ENCODE data around the gene TRMT11. TPM values are rescaled to one million over a fixed set of nuclear protein-coding genes. Genes with fewer than 3 reads are reported as not detected.
A peak's percentile ranks its signal among the peaks of the same experiment; 100 is the strongest.
"Not testable (repeated sequence)": the region's sequence is repeated elsewhere in the genome, so short reads cannot be mapped to it uniquely, and the experiment has no call there.

The TRMT11 gene
- total RNA-seq, 1 donor from 2014 or later = 27.9 TPM

- Mint-ChIP-seq H3K4me1 (ENCODE audit: low read depth) (peaks cover 1% of the 10 kb centered on the region), H3K27me3 (ENCODE audit: insufficient read depth) (no peaks in the 10 kb centered on the region), H3K9me3 (no peaks in the 10 kb centered on the region), H3K27ac (no peak overlapping the region), H3K36me3 (ENCODE audit: low read depth) (no peaks in the 10 kb centered on the region), H3K4me3 (no peak overlapping the region)
- intact Hi-C loops (cut with micrococcal nuclease) = no loop called here
- no peak for DNase-seq (ENCODE audit: low spot score)
Measured at GRCh38 chr6:125961117-125961516, 25.2 kb upstream of the TRMT11 start.

- no peak overlapping the region for H3K4me3 Mint-ChIP-seq
- intact Hi-C loops (cut with micrococcal nuclease) = no loop called here
- H3K4me1 Mint-ChIP-seq (ENCODE audit: low read depth) = no peaks in the 10 kb centered on the region
- H3K36me3 Mint-ChIP-seq (ENCODE audit: low read depth) = peaks cover 2% of the 10 kb centered on the region
- no peak overlapping the region for H3K27ac Mint-ChIP-seq
- H3K27me3 Mint-ChIP-seq (ENCODE audit: insufficient read depth) = no peaks in the 10 kb centered on the region
- DNase-seq (ENCODE audit: low spot score) = no peak
- no peaks in the 10 kb centered on the region for H3K9me3 Mint-ChIP-seq
Measured at GRCh38 chr6:125962900-125963497, 23.3 kb upstream of the TRMT11 start.

GRCh38 chr6:125963817-125964216, 22.5 kb upstream of the TRMT11 start:
- DNase-seq (ENCODE audit: low spot score) = no peak
- intact Hi-C loops (cut with micrococcal nuclease) = no loop called here
- no peaks in the 10 kb centered on the region for H3K27me3 Mint-ChIP-seq (ENCODE audit: insufficient read depth)
- H3K27ac Mint-ChIP-seq = no peak overlapping the region
- H3K9me3 Mint-ChIP-seq = no peaks in the 10 kb centered on the region
- peaks cover 7% of the 10 kb centered on the region for H3K36me3 Mint-ChIP-seq (ENCODE audit: low read depth)
- H3K4me3 Mint-ChIP-seq = no peak overlapping the region
- no peaks in the 10 kb centered on the region for H3K4me1 Mint-ChIP-seq (ENCODE audit: low read depth)

GRCh38 chr6:125966569-125966968, 19.8 kb upstream of the TRMT11 start:
- no peaks in the 10 kb centered on the region for H3K27me3 Mint-ChIP-seq (ENCODE audit: insufficient read depth)
- H3K36me3 Mint-ChIP-seq (ENCODE audit: low read depth) = peaks cover 8% of the 10 kb centered on the region
- no peaks in the 10 kb centered on the region for H3K4me1 Mint-ChIP-seq (ENCODE audit: low read depth)
- DNase-seq (ENCODE audit: low spot score) = no peak
- H3K4me3 Mint-ChIP-seq = no peak overlapping the region
- intact Hi-C loops (cut with micrococcal nuclease) = no loop called here
- no peak overlapping the region for H3K27ac Mint-ChIP-seq
- H3K9me3 Mint-ChIP-seq = no peaks in the 10 kb centered on the region

- intact Hi-C loops (cut with micrococcal nuclease) = no loop called here
- Mint-ChIP-seq H3K9me3 (no peaks in the 10 kb centered on the region), H3K4me3 (no peak overlapping the region), H3K27ac (no peak overlapping the region), H3K27me3 (ENCODE audit: insufficient read depth) (no peaks in the 10 kb centered on the region), H3K4me1 (ENCODE audit: low read depth) (no peaks in the 10 kb centered on the region), H3K36me3 (ENCODE audit: low read depth) (peaks cover 11% of the 10 kb centered on the region)
- DNase-seq (ENCODE audit: low spot score) = no peak
Measured at GRCh38 chr6:125968493-125968892, 17.8 kb upstream of the TRMT11 start.

GRCh38 chr6:125970760-125971159, 15.6 kb upstream of the TRMT11 start:
- no peaks in the 10 kb centered on the region for H3K27me3 Mint-ChIP-seq (ENCODE audit: insufficient read depth)
- H3K4me1 Mint-ChIP-seq (ENCODE audit: low read depth) = peaks cover 6% of the 10 kb centered on the region
- no peaks in the 10 kb centered on the region for H3K9me3 Mint-ChIP-seq
- intact Hi-C loops (cut with micrococcal nuclease) = loop anchor here (10.0 kb wide), 1 partner anchor 816 kb away; the partner anchor contains the start of gene TPD52L1
- H3K36me3 Mint-ChIP-seq (ENCODE audit: low read depth) = peaks cover 11% of the 10 kb centered on the region
- H3K27ac Mint-ChIP-seq = no peak overlapping the region
- DNase-seq (ENCODE audit: low spot score) = no peak
- H3K4me3 Mint-ChIP-seq = no peak overlapping the region

- peaks cover 11% of the 10 kb centered on the region for H3K36me3 Mint-ChIP-seq (ENCODE audit: low read depth)
- H3K4me1 Mint-ChIP-seq (ENCODE audit: low read depth); H3K4me3 Mint-ChIP-seq; DNase-seq (ENCODE audit: low spot score); H3K27ac Mint-ChIP-seq; H3K9me3 Mint-ChIP-seq; H3K27me3 Mint-ChIP-seq (ENCODE audit: insufficient read depth): not testable (repeated sequence)
- intact Hi-C loops (cut with micrococcal nuclease) = loop anchor here (10.0 kb wide), 1 partner anchor 818 kb away; the partner anchor contains the start of gene TPD52L1
Measured at GRCh38 chr6:125972478-125972877, 13.9 kb upstream of the TRMT11 start.

- intact Hi-C loops (cut with micrococcal nuclease) = loop anchor here (1.0 to 10.0 kb wide), 7 partner anchors 12 to 820 kb away; partner anchors contain the start of genes HINT3, TPD52L1 and TRMT11
- H3K27me3 Mint-ChIP-seq (ENCODE audit: insufficient read depth) = no peaks in the 10 kb centered on the region
- H3K4me1 Mint-ChIP-seq (ENCODE audit: low read depth) = peaks cover 6% of the 10 kb centered on the region
- no peak for DNase-seq (ENCODE audit: low spot score)
- peaks cover 8% of the 10 kb centered on the region for H3K36me3 Mint-ChIP-seq (ENCODE audit: low read depth)
- H3K4me3 Mint-ChIP-seq = no peak overlapping the region
- peak overlapping the region; percentile 10 for H3K27ac Mint-ChIP-seq
- H3K9me3 Mint-ChIP-seq = no peaks in the 10 kb centered on the region
Measured at GRCh38 chr6:125974214-125974866, 12.0 kb upstream of the TRMT11 start.

- Mint-ChIP-seq H3K9me3 (no peaks in the 10 kb centered on the region), H3K27ac (no peak overlapping the region), H3K27me3 (ENCODE audit: insufficient read depth) (no peaks in the 10 kb centered on the region), H3K4me1 (ENCODE audit: low read depth) (peaks cover 6% of the 10 kb centered on the region), H3K4me3 (no peak overlapping the region), H3K36me3 (ENCODE audit: low read depth) (peaks cover 3% of the 10 kb centered on the region)
- intact Hi-C loops (cut with micrococcal nuclease) = loop anchor here (10.0 kb wide), 1 partner anchor 824 kb away; the partner anchor contains the start of gene TPD52L1
- no peak for DNase-seq (ENCODE audit: low spot score)
Measured at GRCh38 chr6:125979101-125979500, 7.2 kb upstream of the TRMT11 start.

- no peak for DNase-seq (ENCODE audit: low spot score)
- Mint-ChIP-seq H3K4me1 (ENCODE audit: low read depth) (no peaks in the 10 kb centered on the region), H3K4me3 (no peak overlapping the region), H3K27ac (no peak overlapping the region), H3K36me3 (ENCODE audit: low read depth) (peaks cover 3% of the 10 kb centered on the region), H3K9me3 (no peaks in the 10 kb centered on the region), H3K27me3 (ENCODE audit: insufficient read depth) (no peaks in the 10 kb centered on the region)
- intact Hi-C loops (cut with micrococcal nuclease) = no loop called here
Measured at GRCh38 chr6:125981571-125982185, 4.7 kb upstream of the TRMT11 start.

- no peak for DNase-seq (ENCODE audit: low spot score)
- Mint-ChIP-seq H3K9me3 (no peaks in the 10 kb centered on the region), H3K4me3 (no peak overlapping the region), H3K27ac (no peak overlapping the region), H3K27me3 (ENCODE audit: insufficient read depth) (no peaks in the 10 kb centered on the region), H3K36me3 (ENCODE audit: low read depth) (peaks cover 2% of the 10 kb centered on the region), H3K4me1 (ENCODE audit: low read depth) (no peaks in the 10 kb centered on the region)
- intact Hi-C loops (cut with micrococcal nuclease) = no loop called here
Measured at GRCh38 chr6:125983246-125983945, 2.9 kb upstream of the TRMT11 start.

- H3K36me3 Mint-ChIP-seq (ENCODE audit: low read depth) = no peaks in the 10 kb centered on the region
- intact Hi-C loops (cut with micrococcal nuclease) = no loop called here
- H3K4me3 Mint-ChIP-seq = no peak overlapping the region
Measured at GRCh38 chr6:125984311-125984710, 2.0 kb upstream of the TRMT11 start.

GRCh38 chr6:125985522-125985921, 818 bp upstream of the TRMT11 start:
- Mint-ChIP-seq H3K27ac (no peak overlapping the region), H3K9me3 (no peaks in the 10 kb centered on the region), H3K36me3 (ENCODE audit: low read depth) (no peaks in the 10 kb centered on the region), H3K4me3 (no peak overlapping the region), H3K4me1 (ENCODE audit: low read depth) (peaks cover 8% of the 10 kb centered on the region), H3K27me3 (ENCODE audit: insufficient read depth) (no peaks in the 10 kb centered on the region)
- no peak for DNase-seq (ENCODE audit: low spot score)
- intact Hi-C loops (cut with micrococcal nuclease) = loop anchor here (5.0 kb wide), 1 partner anchor 683 kb away; the partner anchor contains the start of gene HDDC2

More at GRCh38 chr6:125984311-125984710, 2.0 kb upstream of the TRMT11 start:
- no peak overlapping the region for H3K27ac Mint-ChIP-seq
- no peak for DNase-seq (ENCODE audit: low spot score)
- H3K27me3 Mint-ChIP-seq (ENCODE audit: insufficient read depth) = no peaks in the 10 kb centered on the region
- H3K4me1 Mint-ChIP-seq (ENCODE audit: low read depth) = peaks cover 2% of the 10 kb centered on the region
- H3K9me3 Mint-ChIP-seq = no peaks in the 10 kb centered on the region
